ENCODE results near the gene KIZ.
"Not testable (repeated sequence)": the region's sequence is repeated elsewhere in the genome, so short reads cannot be mapped to it uniquely, and the experiment has no call there.

Gene KIZ

DNA sequence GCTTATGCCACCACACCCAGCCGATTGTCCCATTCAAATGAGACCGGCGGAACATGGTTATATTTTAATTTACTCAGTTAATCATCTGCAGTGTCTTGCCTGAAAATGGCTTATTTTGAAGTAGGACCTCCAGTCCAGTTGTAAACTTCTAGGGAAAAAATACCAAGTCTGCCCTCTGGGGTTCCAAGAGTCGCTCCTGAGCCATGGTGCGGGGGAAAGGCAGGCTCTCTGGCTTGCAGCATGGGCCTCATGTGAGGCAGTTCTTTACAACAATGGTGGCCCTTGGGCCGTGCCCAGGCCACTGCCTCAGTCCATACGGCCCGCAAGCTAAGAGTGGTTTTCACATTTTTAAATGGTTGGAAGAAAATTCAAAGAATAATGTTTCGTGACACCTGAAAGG, 114.5 kb downstream of the KIZ start:
- no peak for DNase-seq (ENCODE audit: low spot score)
- in situ Hi-C loops (cut with MboI; ENCODE audit: low pct_unique_long_range_greater_than_20kb, low sequenced_read_pairs, unreplicated experiment) = loop anchor here (25.0 kb wide), 1 partner anchor 378 kb away; no protein-coding TSS in a partner anchor
- TF ChIP-seq CTCF (IDR thresholded peaks at IDR 0.05; ENCODE audit: extremely low read depth, insufficient read depth, missing control alignments) = no peak

DNA sequence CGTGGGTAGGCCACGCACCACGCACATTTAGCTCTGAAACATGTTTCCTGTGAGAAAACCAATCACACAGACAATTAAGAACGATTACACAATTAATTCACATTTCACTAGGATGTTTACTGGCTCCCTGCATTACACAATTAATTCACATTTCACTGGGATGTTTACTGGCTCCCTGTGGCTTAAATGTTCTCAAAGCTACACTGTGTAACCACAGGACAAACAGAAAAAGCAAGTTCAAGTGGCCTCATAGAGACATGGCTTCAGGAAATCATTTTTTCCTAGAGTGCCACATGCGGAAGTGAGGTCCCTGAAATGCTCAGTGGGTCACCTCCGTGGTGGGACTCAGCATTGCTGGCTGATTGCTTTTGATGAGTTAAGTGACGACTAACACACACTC, 115.5 kb downstream of the KIZ start:
- no peak for TF ChIP-seq CTCF (IDR thresholded peaks at IDR 0.05; ENCODE audit: extremely low read depth, insufficient read depth, missing control alignments)
- in situ Hi-C loops (cut with MboI; ENCODE audit: low pct_unique_long_range_greater_than_20kb, low sequenced_read_pairs, unreplicated experiment) = loop anchor here (25.0 kb wide), 1 partner anchor 379 kb away; no protein-coding TSS in a partner anchor
- DNase-seq (ENCODE audit: low spot score) = no peak

- in situ Hi-C loops (cut with MboI; ENCODE audit: low pct_unique_long_range_greater_than_20kb, low sequenced_read_pairs, unreplicated experiment) = loop anchor here (25.0 kb wide), 1 partner anchor 382 kb away; no protein-coding TSS in a partner anchor
- no peak for DNase-seq (ENCODE audit: low spot score)
- no peak for TF ChIP-seq CTCF (IDR thresholded peaks at IDR 0.05; ENCODE audit: extremely low read depth, insufficient read depth, missing control alignments)
Observed at GRCh38 chr20:21243811-21244210, 117.9 kb downstream of the KIZ start.

GRCh38 chr20:21244808-21245207, 118.9 kb downstream of the KIZ start:
- DNase-seq (ENCODE audit: low spot score) = no peak
- in situ Hi-C loops (cut with MboI; ENCODE audit: low pct_unique_long_range_greater_than_20kb, low sequenced_read_pairs, unreplicated experiment) = loop anchor here (25.0 kb wide), 1 partner anchor 383 kb away; no protein-coding TSS in a partner anchor
- no peak for TF ChIP-seq CTCF (IDR thresholded peaks at IDR 0.05; ENCODE audit: extremely low read depth, insufficient read depth, missing control alignments)

DNA sequence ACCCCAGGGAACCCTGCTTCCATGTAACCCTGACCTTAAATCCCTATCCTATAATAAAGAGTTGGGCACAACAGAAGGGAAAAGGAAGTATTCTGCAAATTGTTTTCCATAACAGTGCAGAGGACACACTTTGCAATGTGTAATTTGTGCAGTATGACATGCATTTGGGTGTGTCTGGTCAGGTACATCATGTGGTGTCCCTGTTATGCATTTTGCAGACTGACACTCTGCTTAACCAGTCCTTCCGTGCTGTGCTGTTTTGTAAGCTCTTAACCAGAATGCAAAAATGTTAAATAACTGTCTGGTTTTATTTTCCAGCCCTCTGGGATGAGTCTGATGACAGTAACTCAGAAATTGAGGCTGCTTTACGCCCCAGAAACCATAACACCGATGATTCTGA, 120.3 kb downstream of the KIZ start:
- no peak for DNase-seq (ENCODE audit: low spot score)
- in situ Hi-C loops (cut with MboI; ENCODE audit: low pct_unique_long_range_greater_than_20kb, low sequenced_read_pairs, unreplicated experiment) = loop anchor here (25.0 kb wide), 1 partner anchor 384 kb away; no protein-coding TSS in a partner anchor
- TF ChIP-seq CTCF (IDR thresholded peaks at IDR 0.05; ENCODE audit: extremely low read depth, insufficient read depth, missing control alignments) = no peak

DNA sequence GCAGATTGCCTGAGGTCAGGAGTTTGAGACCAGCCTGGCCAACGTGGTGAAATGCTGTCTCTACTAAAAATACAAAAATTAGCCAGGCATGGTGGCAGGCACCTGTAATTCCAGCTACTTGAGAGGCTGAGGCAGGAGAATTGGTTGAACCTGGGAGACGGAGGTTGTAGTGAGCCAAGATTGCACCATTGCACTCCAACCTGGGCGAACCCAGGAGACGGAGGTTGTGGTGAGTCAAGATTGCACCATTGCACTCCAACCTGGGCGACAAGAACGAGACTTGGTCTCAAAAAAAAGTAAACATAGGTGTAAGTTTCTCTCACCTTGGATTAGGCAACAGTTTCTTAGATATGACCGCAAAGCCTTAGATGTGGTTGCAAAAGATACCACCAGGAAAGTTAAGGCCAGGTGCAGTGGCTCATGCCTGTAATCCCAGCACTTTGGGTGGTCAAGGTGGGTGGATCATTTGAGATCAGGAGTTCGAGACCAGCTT, 121.8 kb downstream of the KIZ start:
- in situ Hi-C loops (cut with MboI; ENCODE audit: low pct_unique_long_range_greater_than_20kb, low sequenced_read_pairs, unreplicated experiment) = loop anchor here (25.0 kb wide), 1 partner anchor 385 kb away; no protein-coding TSS in a partner anchor
- DNase-seq (ENCODE audit: low spot score) = not testable (repeated sequence)

- no peak for DNase-seq (ENCODE audit: low spot score)
- in situ Hi-C loops (cut with MboI; ENCODE audit: low pct_unique_long_range_greater_than_20kb, low sequenced_read_pairs, unreplicated experiment) = no loop called here
- TF ChIP-seq CTCF (IDR thresholded peaks at IDR 0.05; ENCODE audit: extremely low read depth, insufficient read depth, missing control alignments) = no peak
Observed at GRCh38 chr20:21251278-21251677, 125.4 kb downstream of the KIZ start.

Data from GM13977 (cell line).